ENCODE data around the gene CENPO. TPM values are rescaled to one million over a fixed set of nuclear protein-coding genes. Genes with fewer than 3 reads are reported as not detected.

The CENPO gene
- polyA plus RNA-seq, 3 donors, result 1.6 to 2.6 (median 2.3) TPM

DNA sequence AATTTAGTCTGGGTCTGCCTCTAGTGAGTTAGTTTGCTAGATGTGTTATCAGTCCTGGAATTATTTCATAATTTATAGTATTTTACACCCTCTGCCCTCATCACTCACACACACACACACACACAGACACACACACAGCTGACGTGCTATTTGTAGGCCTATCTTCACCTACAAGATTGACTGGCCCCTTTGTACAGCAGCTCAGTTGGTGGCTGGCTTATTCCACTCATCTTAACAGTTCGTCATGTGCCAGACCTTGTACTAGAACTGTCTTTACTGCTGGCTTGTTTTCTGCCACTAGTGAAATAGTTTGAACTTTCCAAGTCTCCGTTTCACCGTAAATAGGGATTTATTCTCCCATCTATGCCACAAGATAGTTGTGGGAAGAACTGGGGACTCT lies 21.3 kb downstream of the CENPO start:
- H2AFZ ChIP-seq (ENCODE audit: insufficient read depth, low read depth, low read length, poor library complexity, severe bottlenecking), result no peak overlapping the region
- H4K20me1 ChIP-seq (ENCODE audit: insufficient read depth, low read length), result no peaks in the 10 kb centered on the region
- Mint-ChIP-seq H3K4me3 (no peak overlapping the region), H3K27me3 (ENCODE audit: low read depth in 3 of 3) (no peaks in the 10 kb centered on the region), H3K9me3 (no peaks in the 10 kb centered on the region), H3K4me1 (peaks cover 23% of the 10 kb centered on the region), H3K27ac (peak overlapping the region in 1 of 7 donors; percentile 68), H3K36me3 (peaks cover 32 to 68% of the 10 kb centered on the region in 2 donors)
- peaks cover 17 to 21% of the 10 kb centered on the region in 2 donors for H3K4me1 ChIP-seq (ENCODE audit: control insufficient read depth in 1 of 2, insufficient read depth in 2 of 2, low read length in 2 of 2)
- no peak for DNase-seq
- no peak overlapping the region for H3K4me2 ChIP-seq (replicated peaks; ENCODE audit: extremely low read depth, low read length, poor library complexity, severe bottlenecking)
- no peak for TF ChIP-seq CTCF (IDR thresholded peaks at IDR 0.05)
- no peaks in the 10 kb centered on the region for H3K27me3 ChIP-seq (ENCODE audit: control insufficient read depth in 2 of 2, insufficient read depth in 2 of 2, low read length in 2 of 2)
- no peaks in the 10 kb centered on the region for H3K9me3 ChIP-seq (replicated peaks in 1 of 2; ENCODE audit: control insufficient read depth in 1 of 2, insufficient read depth in 1 of 2, low read length in 2 of 2)
- H3K27ac ChIP-seq (ENCODE audit: low read depth in 1 of 2, low read length in 2 of 2), result no peak overlapping the region
- H3K9ac ChIP-seq (ENCODE audit: insufficient read depth, low read length, poor library complexity, severe bottlenecking), result no peak overlapping the region
- intact Hi-C loops (cut with micrococcal nuclease), result no loop called here
- WGBS (ENCODE audit: insufficient coverage), result no CpG with 5 or more reads among the region's 4 CpGs
- peaks cover 42% of the 10 kb centered on the region for H3K79me2 ChIP-seq (ENCODE audit: insufficient read depth, low read length)
- peaks cover 17 to 52% of the 10 kb centered on the region in 2 donors for H3K36me3 ChIP-seq (replicated peaks in 1 of 2; ENCODE audit: control insufficient read depth in 1 of 2, insufficient read depth in 2 of 2, low read length in 2 of 2)
- no peak overlapping the region for H3K4me3 ChIP-seq (replicated peaks in 1 of 3; ENCODE audit: low read depth in 2 of 3, low read length in 3 of 3)

DNA sequence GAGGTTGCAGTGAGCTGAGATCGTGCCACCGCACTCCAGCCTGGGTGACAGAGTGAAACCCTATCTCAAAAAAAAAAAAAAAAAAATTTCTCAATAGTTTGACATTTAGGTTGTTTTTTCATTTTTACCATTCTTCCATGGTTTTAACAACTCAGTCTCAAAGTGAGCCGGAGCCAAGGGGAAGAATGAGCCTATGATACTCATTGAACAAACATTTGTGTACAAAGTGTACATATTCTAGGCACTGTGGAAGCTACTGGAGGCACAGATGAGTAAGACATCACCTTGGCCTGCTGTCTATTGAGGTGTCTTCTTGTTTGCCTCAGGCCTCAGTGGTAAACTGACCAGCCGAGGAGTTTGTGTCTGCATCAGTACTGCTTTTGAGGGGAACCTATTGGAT lies 21.9 kb downstream of the CENPO start:
- DNase-seq, result no peak
- H3K27ac Mint-ChIP-seq, result no peak overlapping the region

More for the DNA sequence above, 21.9 kb downstream of the CENPO start:
- Mint-ChIP-seq H3K27me3 (ENCODE audit: low read depth in 3 of 3) (no peaks in the 10 kb centered on the region), H3K9me3 (no peaks in the 10 kb centered on the region), H3K36me3 (peaks cover 37 to 74% of the 10 kb centered on the region in 2 donors), H3K4me3 (no peak overlapping the region), H3K4me1 (peaks cover 23% of the 10 kb centered on the region)
- Histone ChIP-seq H3K4me2 (replicated peaks; ENCODE audit: extremely low read depth, low read length, poor library complexity, severe bottlenecking) (no peak overlapping the region), H3K79me2 (ENCODE audit: insufficient read depth, low read length) (peaks cover 36% of the 10 kb centered on the region), H3K9me3 (replicated peaks in 1 of 2; ENCODE audit: control insufficient read depth in 1 of 2, insufficient read depth in 1 of 2, low read length in 2 of 2) (no peaks in the 10 kb centered on the region), H3K27me3 (ENCODE audit: control insufficient read depth in 2 of 2, insufficient read depth in 2 of 2, low read length in 2 of 2) (no peaks in the 10 kb centered on the region), H3K9ac (ENCODE audit: insufficient read depth, low read length, poor library complexity, severe bottlenecking) (no peak overlapping the region), H3K4me3 (replicated peaks in 1 of 3; ENCODE audit: low read depth in 2 of 3, low read length in 3 of 3) (no peak overlapping the region), H2AFZ (ENCODE audit: insufficient read depth, low read depth, low read length, poor library complexity, severe bottlenecking) (no peak overlapping the region), H3K27ac (ENCODE audit: low read depth in 1 of 2, low read length in 2 of 2) (no peak overlapping the region), H4K20me1 (ENCODE audit: insufficient read depth, low read length) (no peaks in the 10 kb centered on the region), H3K36me3 (replicated peaks in 1 of 2; ENCODE audit: control insufficient read depth in 1 of 2, insufficient read depth in 2 of 2, low read length in 2 of 2) (peaks cover 18 to 58% of the 10 kb centered on the region in 2 donors), H3K4me1 (ENCODE audit: control insufficient read depth in 1 of 2, insufficient read depth in 2 of 2, low read length in 2 of 2) (peaks cover 17 to 21% of the 10 kb centered on the region in 2 donors)
- TF ChIP-seq CTCF (IDR thresholded peaks at IDR 0.05), result no peak
- WGBS (ENCODE audit: insufficient coverage), result 100% methylated on average over 2 of the region's 4 CpGs
- intact Hi-C loops (cut with micrococcal nuclease), result no loop called here
